Tibial artery (tissue), 4 donors: ENCODE results near the gene CALB2.

Source experiments
- DNase-seq, 2 donors: peaks; one replicate each; pipeline ENCODE4 v3.0.0-alpha.2; 2019
- H3K27ac ChIP-seq, 2 donors: fragments of 200-600 bp; sonication (generic) in 1 of 2; 1 replicate in 1 of 2; 2 replicates in 1 of 2; pipeline ENCODE4 v1.5.1; 2018 to 2019; ENCODE audit warnings: mild to moderate bottlenecking in 1 of 2
- H3K27me3 ChIP-seq, 2 donors: fragments of 200-600 bp; sonication (generic) in 1 of 2; one replicate each; pipeline versions ENCODE4 v1.5.1 to v1.6.0; 2016 to 2019
- H3K36me3 ChIP-seq, 3 donors: fragments of 200-600 bp; sonication (generic) in 2 of 3; one replicate each; pipeline ENCODE4 v1.5.1; 2016 to 2019; ENCODE audit warnings: mild to moderate bottlenecking in 2 of 3
- H3K4me1 ChIP-seq, 4 donors: fragments of 200-600 bp; sonication (generic) in 2 of 4; 1 replicate in 3 of 4; 2 replicates in 1 of 4; pipeline ENCODE4 v1.5.1; 2016 to 2019
- H3K4me3 ChIP-seq, 2 donors: fragments of 200-600 bp; sonication (generic) in 1 of 2; 1 replicate in 1 of 2; 2 replicates in 1 of 2; pipeline ENCODE4 v1.5.1; 2018 to 2019; ENCODE audit warnings: mild to moderate bottlenecking in 2 of 2
- H3K9me3 ChIP-seq, 3 donors: fragments of 200-600 bp; sonication (generic) in 1 of 3; one replicate each; pipeline ENCODE4 v1.5.1; 2016 to 2019
- intact Hi-C: fragments of 100-400 bp; cut with DNase I; formaldehyde crosslinking; loops from one replicate; pipeline ENCODE4 v1.15.0; 2023; ENCODE audit warnings: low total_unique reads
- TF ChIP-seq, protein P1 (sequence below), 2 experiments: fragments of 200-600 bp in 1 of 2; fragments of 450-650 bp in 1 of 2; IDR thresholded peaks; one replicate each; pipeline ENCODE4 v1.5.1; 2017 to 2019; ENCODE audit warnings: antibody characterized with exemption in 2 of 2, mild to moderate bottlenecking in 1 of 2, moderate library complexity in 1 of 2

The CALB2 gene

DNA sequence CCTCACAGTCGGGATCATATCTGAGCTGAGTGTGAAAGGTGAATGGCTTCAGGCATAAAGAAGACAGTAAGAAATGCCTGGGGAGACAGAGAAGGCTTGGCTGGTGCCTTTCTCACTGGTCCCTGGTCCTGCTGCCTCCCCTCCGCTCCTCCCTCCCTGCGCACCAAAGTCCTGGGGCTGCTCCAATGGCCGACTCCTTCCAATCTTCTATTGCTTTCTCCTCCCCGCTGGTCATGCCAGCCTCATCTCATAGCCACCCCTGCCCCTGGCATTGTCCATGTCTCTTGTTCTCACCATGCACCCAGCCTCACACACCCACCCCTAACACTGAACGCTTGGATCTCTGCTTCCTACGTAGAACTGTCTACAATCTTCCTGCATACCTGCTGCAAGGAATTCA, 65.3 kb downstream of the CALB2 start:
- no peaks in the 10 kb centered on the region for H3K9me3 ChIP-seq
- H3K36me3 ChIP-seq: no peaks in the 10 kb centered on the region
- no peak for DNase-seq
- peaks cover 0 to 26% of the 10 kb centered on the region in 2 donors for H3K27me3 ChIP-seq
- TF ChIP-seq, protein P1, sequence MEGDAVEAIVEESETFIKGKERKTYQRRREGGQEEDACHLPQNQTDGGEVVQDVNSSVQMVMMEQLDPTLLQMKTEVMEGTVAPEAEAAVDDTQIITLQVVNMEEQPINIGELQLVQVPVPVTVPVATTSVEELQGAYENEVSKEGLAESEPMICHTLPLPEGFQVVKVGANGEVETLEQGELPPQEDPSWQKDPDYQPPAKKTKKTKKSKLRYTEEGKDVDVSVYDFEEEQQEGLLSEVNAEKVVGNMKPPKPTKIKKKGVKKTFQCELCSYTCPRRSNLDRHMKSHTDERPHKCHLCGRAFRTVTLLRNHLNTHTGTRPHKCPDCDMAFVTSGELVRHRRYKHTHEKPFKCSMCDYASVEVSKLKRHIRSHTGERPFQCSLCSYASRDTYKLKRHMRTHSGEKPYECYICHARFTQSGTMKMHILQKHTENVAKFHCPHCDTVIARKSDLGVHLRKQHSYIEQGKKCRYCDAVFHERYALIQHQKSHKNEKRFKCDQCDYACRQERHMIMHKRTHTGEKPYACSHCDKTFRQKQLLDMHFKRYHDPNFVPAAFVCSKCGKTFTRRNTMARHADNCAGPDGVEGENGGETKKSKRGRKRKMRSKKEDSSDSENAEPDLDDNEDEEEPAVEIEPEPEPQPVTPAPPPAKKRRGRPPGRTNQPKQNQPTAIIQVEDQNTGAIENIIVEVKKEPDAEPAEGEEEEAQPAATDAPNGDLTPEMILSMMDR (IDR thresholded peaks at IDR 0.05): no peak
- no peak overlapping the region for H3K27ac ChIP-seq
- intact Hi-C loops: no loop called here
- H3K4me3 ChIP-seq: no peak overlapping the region
- H3K4me1 ChIP-seq: no peaks in the 10 kb centered on the region

GRCh38 chr16:71424626-71425025, 66.1 kb downstream of the CALB2 start:
- peaks cover 0 to 30% of the 10 kb centered on the region in 2 donors for H3K27me3 ChIP-seq
- H3K27ac ChIP-seq: no peak overlapping the region
- no peak for DNase-seq
- TF ChIP-seq, protein P1 (IDR thresholded peaks at IDR 0.05): no peak
- intact Hi-C loops: no loop called here
- H3K4me1 ChIP-seq: no peaks in the 10 kb centered on the region
- no peak overlapping the region for H3K4me3 ChIP-seq
- no peaks in the 10 kb centered on the region for H3K36me3 ChIP-seq
- no peaks in the 10 kb centered on the region for H3K9me3 ChIP-seq

DNA sequence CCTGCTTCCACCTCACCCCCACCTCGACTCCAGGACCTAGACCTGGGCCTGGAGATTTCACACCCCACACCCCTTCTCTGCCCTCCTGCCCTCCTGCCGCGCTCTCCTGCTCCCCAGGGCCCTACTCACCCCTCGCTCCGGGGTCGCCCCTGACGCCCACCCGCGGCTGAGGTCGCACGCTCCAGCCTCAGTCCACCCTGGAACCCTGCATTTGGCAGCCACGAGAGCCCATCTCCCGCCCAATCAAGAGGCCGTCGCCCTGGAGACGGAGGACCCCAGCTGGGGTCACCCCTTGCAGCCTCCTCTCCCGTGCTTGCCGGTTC, 67.2 kb downstream of the CALB2 start:
- no peak overlapping the region for H3K4me3 ChIP-seq

DNA sequence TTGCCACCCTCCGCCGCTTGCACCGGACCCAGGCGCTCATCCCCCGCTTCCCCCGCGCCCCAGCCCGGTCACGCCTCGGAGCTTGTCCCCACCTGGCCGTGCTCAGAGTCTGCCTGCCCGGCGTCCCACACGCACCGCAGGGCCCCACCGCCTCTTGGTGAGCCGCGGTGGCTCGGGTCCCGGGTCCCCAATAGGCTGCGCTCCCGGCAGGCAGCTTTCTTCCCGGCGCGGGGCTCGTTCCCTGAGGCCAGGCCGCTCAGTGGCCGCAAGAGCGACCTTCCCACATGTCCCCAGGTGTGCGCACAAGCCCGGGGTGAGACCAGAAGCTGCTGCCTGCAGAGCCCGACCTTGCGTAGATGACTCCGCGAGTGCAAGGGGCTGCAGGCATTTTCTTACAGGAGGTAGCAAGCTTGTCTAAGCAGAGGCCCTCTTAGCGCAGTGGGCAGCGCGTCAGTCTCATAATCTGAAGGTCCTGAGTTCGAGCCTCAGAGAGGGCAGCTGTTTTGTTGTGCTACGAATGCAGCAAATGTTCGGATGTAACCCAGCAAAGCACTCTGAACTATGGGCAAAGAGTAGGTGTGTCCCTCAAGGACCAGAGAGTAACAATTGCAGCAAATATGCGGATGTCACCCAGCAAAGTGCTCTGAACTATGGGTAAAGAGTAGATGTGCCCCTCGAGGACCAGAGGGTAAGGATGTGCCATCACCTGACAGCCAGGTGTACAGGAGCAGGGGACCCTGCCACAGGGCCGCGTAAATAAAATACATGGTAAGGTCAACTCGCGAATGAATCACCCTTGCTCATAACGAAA, 67.8 kb downstream of the CALB2 start:
- Histone ChIP-seq H3K27me3 (peaks cover 0 to 30% of the 10 kb centered on the region in 2 donors), H3K27ac (no peak overlapping the region), H3K9me3 (no peaks in the 10 kb centered on the region), H3K36me3 (no peaks in the 10 kb centered on the region), H3K4me3 (no peak overlapping the region), H3K4me1 (no peaks in the 10 kb centered on the region)
- intact Hi-C loops: no loop called here
- TF ChIP-seq, protein P1 (IDR thresholded peaks at IDR 0.05): no peak
- no peak for DNase-seq

More for the DNA sequence above, 67.2 kb downstream of the CALB2 start:
- TF ChIP-seq, protein P1 (IDR thresholded peaks at IDR 0.05): no peak
- intact Hi-C loops: no loop called here
- H3K27ac ChIP-seq: no peak overlapping the region
- no peaks in the 10 kb centered on the region for H3K9me3 ChIP-seq
- peaks cover 0 to 30% of the 10 kb centered on the region in 2 donors for H3K27me3 ChIP-seq
- no peaks in the 10 kb centered on the region for H3K36me3 ChIP-seq
- no peak for DNase-seq
- no peaks in the 10 kb centered on the region for H3K4me1 ChIP-seq

- no peak overlapping the region for H3K27ac ChIP-seq
- peaks cover 0 to 35% of the 10 kb centered on the region in 2 donors for H3K27me3 ChIP-seq
- no peaks in the 10 kb centered on the region for H3K36me3 ChIP-seq
- no peaks in the 10 kb centered on the region for H3K4me1 ChIP-seq
- no peak for DNase-seq
- no peaks in the 10 kb centered on the region for H3K9me3 ChIP-seq
- TF ChIP-seq, protein P1 (IDR thresholded peaks at IDR 0.05): no peak
- no peak overlapping the region for H3K4me3 ChIP-seq
- intact Hi-C loops: no loop called here
Observed at GRCh38 chr16:71426880-71427615, 68.5 kb downstream of the CALB2 start.
